HepG2 (cell line): ENCODE results near the gene AP4M1. TPM values are rescaled to one million over a fixed set of nuclear protein-coding genes. Genes with fewer than 3 reads are reported as not detected.

Experiments used
- ARID4A ChIP-seq: sonication (generic); formaldehyde crosslinking; IDR thresholded peaks from 2 replicates; pipeline ENCODE4 v1.5.0; 2020; ENCODE audit warnings: mild to moderate bottlenecking, missing genetic modification reagents, borderline replicate concordance
- CREBL2 ChIP-seq: sonication (generic); formaldehyde crosslinking; IDR thresholded peaks from 2 replicates; pipeline ENCODE4 v1.8.1; 2023; ENCODE audit warnings: missing genetic modification reagents, mild to moderate bottlenecking, borderline replicate concordance
- DNMT1 ChIP-seq: sonication (generic); formaldehyde crosslinking; IDR thresholded peaks from 2 replicates; pipeline ENCODE4 v1.5.1; 2020; ENCODE audit warnings: mild to moderate bottlenecking, missing genetic modification reagents
- EZH2 ChIP-seq: conservative IDR thresholded peaks from 2 replicates; pipeline ENCODE4 v1.6.1; 2012; ENCODE audit warnings: mild to moderate bottlenecking, low read depth, low read length, moderate library complexity
- FOXO4 ChIP-seq: sonication (generic); formaldehyde crosslinking; conservative IDR thresholded peaks from 2 replicates; pipeline ENCODE4 v1.8.1; 2023; ENCODE audit warnings: missing genetic modification reagents
- GATAD1 ChIP-seq: IDR thresholded peaks from 2 replicates; pipeline ENCODE4 v1.6.1; 2016; ENCODE audit warnings: missing genetic modification reagents, missing compliant biosample characterization
- GRHL1 ChIP-seq: sonication (generic); formaldehyde crosslinking; conservative IDR thresholded peaks from 2 replicates; pipeline ENCODE4 v1.8.0; 2022; ENCODE audit warnings: missing genetic modification reagents
- NR0B2 ChIP-seq: sonication (generic); formaldehyde crosslinking; IDR thresholded peaks from 2 replicates; pipeline ENCODE4 v1.4.0; 2020; ENCODE audit warnings: mild to moderate bottlenecking, missing genetic modification reagents
- SAP130 ChIP-seq: IDR thresholded peaks from 2 replicates; pipeline ENCODE4 v1.6.1; 2016; ENCODE audit warnings: low read depth
- THAP11 ChIP-seq: IDR thresholded peaks from 2 replicates; pipeline ENCODE4 v1.6.1; 2016; ENCODE audit warnings: missing biosample characterization, missing genetic modification reagents
- YEATS4 ChIP-seq: sonication (generic); formaldehyde crosslinking; IDR thresholded peaks from 2 replicates; pipeline ENCODE4 v1.4.0; 2020; ENCODE audit warnings: missing genetic modification reagents, borderline replicate concordance
- ZNF101 ChIP-seq: sonication (generic); formaldehyde crosslinking; IDR thresholded peaks from 2 replicates; pipeline ENCODE4 v1.4.0; 2020; ENCODE audit warnings: mild to moderate bottlenecking, low read depth, missing genetic modification reagents, borderline replicate concordance
- ZNF224 ChIP-seq: sonication (generic); formaldehyde crosslinking; IDR thresholded peaks from 2 replicates; pipeline ENCODE4 v1.5.0; 2020; ENCODE audit warnings: mild to moderate bottlenecking, missing genetic modification reagents
- ZNF431 ChIP-seq: sonication (generic); formaldehyde crosslinking; IDR thresholded peaks from 2 replicates; pipeline ENCODE4 v1.9.0; 2022; ENCODE audit warnings: missing genetic modification reagents, low read depth, mild to moderate bottlenecking, borderline replicate concordance
- ZNF567 ChIP-seq: sonication (generic); formaldehyde crosslinking; IDR thresholded peaks from 2 replicates; pipeline ENCODE4 v1.8.1; 2023; ENCODE audit warnings: mild to moderate bottlenecking, missing genetic modification reagents, borderline replicate concordance
- ZNF703 ChIP-seq: sonication (generic); formaldehyde crosslinking; IDR thresholded peaks from 2 replicates; pipeline ENCODE4 v1.5.1; 2020; ENCODE audit warnings: missing genetic modification reagents, mild to moderate bottlenecking, moderate library complexity, borderline replicate concordance
- ZNF850 ChIP-seq: sonication (generic); formaldehyde crosslinking; conservative IDR thresholded peaks from 2 replicates; pipeline ENCODE4 v1.9.0; 2021; ENCODE audit warnings: mild to moderate bottlenecking, missing genetic modification reagents
- polyA plus RNA-seq, 8 experiments: library from polyadenylated mRNA; depleted of rRNA in 3 of 8; stranded (reverse) in 7 of 8; unstranded in 1 of 8; fragments of >200 nt; fragmentation: Illumina TruSeq in 4 of 8; extraction: Trizol in 4 of 8; gene quantifications; 2 replicates each; pipeline versions ENCODE4 v1.2.1 to v1.2.3, GENCODE V29; 2011 to 2016; ENCODE audit warnings: low read depth in 4 of 8, missing spikeins in 1 of 8, mixed read lengths in 1 of 8; ENCODE audit not compliant: insufficient read depth in 1 of 8
- total RNA-seq, 5 experiments: library from RNA; depleted of rRNA; stranded (reverse); fragments of >200 nt; fragmentation: Illumina TruSeq; extraction: Trizol; gene quantifications; 2 replicates each; pipeline ENCODE4 v1.2.3, GENCODE V29; 2016; ENCODE audit warnings: low read depth in 1 of 5

The AP4M1 gene
- total and polyA plus RNA-seq, 2 of the 13 experiments (the other 11 are each of a cell fraction or from before 2014, with no cell fraction given) = 6.3 to 9.7 TPM

GRCh38 chr7:100126931-100127865, 25.8 kb downstream of the AP4M1 start, which contains the start of gene MBLAC1 (continued):
- TF ChIP-seq FOXO4 (no peak), ARID4A (CRISPR knock-in tag) (peak; percentile 58), DNMT1 (peak; percentile 76; the same call in 1 of the 2 replicates), CREBL2 (0 out of 2 replicates have a peak, but pooled peaks have one; percentile 56), GRHL1 (no peak), ZNF703 (peak; percentile 68; the same call in 1 of the 2 replicates), THAP11 (CRISPR knock-in tag) (peak; percentile 55), ZNF431 (CRISPR knock-in tag) (0 out of 2 replicates have a peak, but pooled peaks have one; percentile 54), ZNF101 (CRISPR knock-in tag) (peak; percentile 43; the same call in 1 of the 2 replicates), ZNF567 (no peak), ZNF850 (peak; percentile 74; the same call in 1 of the 2 replicates), GATAD1 (CRISPR knock-in tag) (peak; percentile 18; the same call in 1 of the 2 replicates), SAP130 (CRISPR knock-in tag) (peak; percentile 77; the same call in 1 of the 2 replicates), ZNF224 (no peak), NR0B2 (no peak), YEATS4 (CRISPR knock-in tag) (peak; percentile 61; the same call in 1 of the 2 replicates), EZH2 (no peak)
